Natural killer cell (primary cell): ENCODE data around the gene S1PR4. TPM values are rescaled to one million over a fixed set of nuclear protein-coding genes. Genes with fewer than 3 reads are reported as not detected.
"Not testable (repeated sequence)": the region's sequence is repeated elsewhere in the genome, so short reads cannot be mapped to it uniquely, and the experiment has no call there.

Experiments used
- ATAC-seq, 3 donors: fragments of 150-1000 bp in 2 of 3; fragments of 200-7000 bp in 1 of 3; cut with Tn5 transposase; 1 replicate in 1 of 3; 2 replicates in 2 of 3; pipeline ENCODE4 v1.10.0; 2021; ENCODE audit warnings: mild to moderate bottlenecking in 2 of 3, moderate library complexity in 2 of 3
- DNase-seq, 2 donors: peaks; one replicate each; pipeline versions ENCODE4 v3.0.0 to v3.0.0-alpha.2; 2013 to 2021; ENCODE audit warnings: mixed read lengths in 1 of 2
- H3K27ac ChIP-seq: one replicate; pipeline ENCODE4 v1.5.1; 2013; ENCODE audit warnings: mild to moderate bottlenecking, low read length
- H3K27me3 ChIP-seq: one replicate; pipeline ENCODE4 v1.6.1; 2013; ENCODE audit warnings: low read length; ENCODE audit not compliant: control insufficient read depth, insufficient read depth
- H3K36me3 ChIP-seq: one replicate; pipeline ENCODE4 v1.6.1; 2013; ENCODE audit warnings: low read length; ENCODE audit not compliant: control insufficient read depth, insufficient read depth
- H3K4me1 ChIP-seq: one replicate; pipeline ENCODE4 v1.6.1; 2013; ENCODE audit warnings: low read length; ENCODE audit not compliant: control insufficient read depth, insufficient read depth
- H3K4me3 ChIP-seq: one replicate; pipeline ENCODE4 v1.5.1; 2013; ENCODE audit warnings: low read length
- H3K9me3 ChIP-seq: one replicate; pipeline ENCODE4 v1.6.1; 2013; ENCODE audit warnings: low read length; ENCODE audit not compliant: control insufficient read depth, insufficient read depth
- H3K27ac Mint-ChIP-seq, 2 donors: one replicate each; pipeline ENCODE4 v1.8.0; 2022; ENCODE audit warnings: mild to moderate bottlenecking in 2 of 2, mixed read lengths in 2 of 2, moderate library complexity in 1 of 2
- H3K27me3 Mint-ChIP-seq, 2 donors: one replicate each; pipeline ENCODE4 v1.8.0; 2022; ENCODE audit warnings: low read depth in 2 of 2, mixed read lengths in 2 of 2
- H3K36me3 Mint-ChIP-seq: one replicate; pipeline ENCODE4 v1.8.0; 2022; ENCODE audit warnings: mixed read lengths
- H3K4me1 Mint-ChIP-seq, 2 donors: one replicate each; pipeline ENCODE4 v1.8.0; 2022; ENCODE audit warnings: mixed read lengths in 2 of 2
- H3K4me3 Mint-ChIP-seq: one replicate; pipeline ENCODE4 v1.8.0; 2022; ENCODE audit warnings: mild to moderate bottlenecking, moderate library complexity, mixed read lengths
- H3K9me3 Mint-ChIP-seq, 2 donors: one replicate each; pipeline ENCODE4 v1.8.0; 2022; ENCODE audit warnings: mixed read lengths in 2 of 2
- CTCF ChIP-seq: fragments of 200-600 bp; IDR thresholded peaks from one replicate; pipeline ENCODE4 v1.8.0; 2022; ENCODE audit warnings: antibody characterized with exemption
- WGBS: methylation state at CpG from one replicate; pipeline ENCODE4 v1.1.7; 2013; ENCODE audit warnings: missing lambda C conversion rate; ENCODE audit not compliant: insufficient coverage; 5-methylcytosine and 5-hydroxymethylcytosine counted together
- intact Hi-C: fragments of 100-400 bp; cut with micrococcal nuclease; formaldehyde crosslinking; loops from one replicate; pipeline ENCODE4 v1.14.2; 2022
- total RNA-seq, 4 donors: library from RNA; stranded (reverse); fragments of 120-200 nt in 1 of 4; gene quantifications; one replicate each; pipeline versions ENCODE4 v1.2.3 to v1.2.4, GENCODE V29; 2013 to 2022

S1PR4 gene
- total RNA-seq, 3 donors from 2014 or later (not counting 1 experiment from before 2014, with no cell fraction given) = 37.1 to 60.4 (median 51.7) TPM

GRCh38 chr19:3190470-3190770 is 11.9 kb downstream of the S1PR4 start:
- H3K27ac ChIP-seq = no peak overlapping the region
- peaks cover 33% of the 10 kb centered on the region for H3K4me1 ChIP-seq
- H3K4me3 ChIP-seq = no peak overlapping the region
- intact Hi-C loops = no loop called here
- no peaks in the 10 kb centered on the region for H3K9me3 Mint-ChIP-seq
- no peaks in the 10 kb centered on the region for H3K27me3 ChIP-seq
- TF ChIP-seq CTCF = no peak
- H3K4me1 Mint-ChIP-seq = peaks cover 11 to 32% of the 10 kb centered on the region in 2 donors
- H3K27me3 Mint-ChIP-seq = no peaks in the 10 kb centered on the region
- H3K36me3 Mint-ChIP-seq = no peaks in the 10 kb centered on the region
- ATAC-seq = no peak
- no peak overlapping the region for H3K4me3 Mint-ChIP-seq
- no peak for DNase-seq
- H3K9me3 ChIP-seq = no peaks in the 10 kb centered on the region
- WGBS = 98% methylated on average over 18 of the region's 18 CpGs
- H3K36me3 ChIP-seq = peaks cover 9% of the 10 kb centered on the region
- no peak overlapping the region for H3K27ac Mint-ChIP-seq

- no peaks in the 10 kb centered on the region for H3K36me3 Mint-ChIP-seq
- no peak overlapping the region for H3K27ac Mint-ChIP-seq
- no peak for TF ChIP-seq CTCF
- H3K36me3 ChIP-seq = peaks cover 11% of the 10 kb centered on the region
- no peak overlapping the region for H3K4me3 Mint-ChIP-seq
- no peaks in the 10 kb centered on the region for H3K9me3 Mint-ChIP-seq
- intact Hi-C loops = no loop called here
- H3K27ac ChIP-seq = no peak overlapping the region
- H3K4me3 ChIP-seq = no peak overlapping the region
- H3K9me3 ChIP-seq = no peaks in the 10 kb centered on the region
- WGBS = 95% methylated on average over 46 of the region's 46 CpGs
- peaks cover 33% of the 10 kb centered on the region for H3K4me1 ChIP-seq
- no peak for DNase-seq
- no peak for ATAC-seq
- H3K27me3 Mint-ChIP-seq = no peaks in the 10 kb centered on the region
- H3K27me3 ChIP-seq = no peaks in the 10 kb centered on the region
- H3K4me1 Mint-ChIP-seq = peaks cover 10 to 30% of the 10 kb centered on the region in 2 donors
Measured at GRCh38 chr19:3190921-3191805, 12.6 kb downstream of the S1PR4 start.

GRCh38 chr19:3191806-3192104 is 13.2 kb downstream of the S1PR4 start:
- H3K9me3 Mint-ChIP-seq, H3K9me3 ChIP-seq, H3K36me3 Mint-ChIP-seq, H3K27me3 Mint-ChIP-seq, ATAC-seq, DNase-seq, H3K27ac ChIP-seq, H3K27ac Mint-ChIP-seq, H3K4me3 ChIP-seq, H3K4me3 Mint-ChIP-seq, H3K27me3 ChIP-seq, intact Hi-C loops: not testable (repeated sequence)
- H3K4me1 ChIP-seq = peaks cover 28% of the 10 kb centered on the region
- WGBS = 98% methylated on average over 12 of the region's 12 CpGs
- peaks cover 6 to 24% of the 10 kb centered on the region in 2 donors for H3K4me1 Mint-ChIP-seq
- H3K36me3 ChIP-seq = peaks cover 14% of the 10 kb centered on the region

GRCh38 chr19:3192228-3192635 is 13.7 kb downstream of the S1PR4 start:
- 97% methylated on average over 32 of the region's 32 CpGs for WGBS
- Mint-ChIP-seq H3K4me3 (no peak overlapping the region), H3K27me3 (no peaks in the 10 kb centered on the region), H3K9me3 (no peaks in the 10 kb centered on the region), H3K4me1 (peaks cover under 1 to 19% of the 10 kb centered on the region in 2 donors), H3K27ac (no peak overlapping the region), H3K36me3 (no peaks in the 10 kb centered on the region)
- no peak for TF ChIP-seq CTCF
- intact Hi-C loops = no loop called here
- DNase-seq (no peak), ATAC-seq (no peak)
- Histone ChIP-seq H3K4me3 (no peak overlapping the region), H3K27ac (no peak overlapping the region), H3K36me3 (peaks cover 14% of the 10 kb centered on the region), H3K9me3 (no peaks in the 10 kb centered on the region), H3K27me3 (no peaks in the 10 kb centered on the region), H3K4me1 (peaks cover 23% of the 10 kb centered on the region)
